Activated CD4-positive, alpha-beta T cell treated with anti-CD3 and anti-CD28 coated beads, Interleukin-10, Interleukin-2, amounts not matched to agents 100 ng/mL and 50 ng/mL, durations not matched to agents 16 hours and 8 hours (primary cell): ENCODE measurements around the gene CBFA2T3.

ENCODE experiments used
- DNase-seq: peaks from one replicate; pipeline ENCODE4 v3.0.0-alpha.2; 2020

The CBFA2T3 gene

GRCh38 chr16:88853325-88853941 lies 123.6 kb downstream of the CBFA2T3 start:
- no peak for DNase-seq

- no peak for DNase-seq
Observed at GRCh38 chr16:88851616-88852015, 125.4 kb downstream of the CBFA2T3 start.

DNA sequence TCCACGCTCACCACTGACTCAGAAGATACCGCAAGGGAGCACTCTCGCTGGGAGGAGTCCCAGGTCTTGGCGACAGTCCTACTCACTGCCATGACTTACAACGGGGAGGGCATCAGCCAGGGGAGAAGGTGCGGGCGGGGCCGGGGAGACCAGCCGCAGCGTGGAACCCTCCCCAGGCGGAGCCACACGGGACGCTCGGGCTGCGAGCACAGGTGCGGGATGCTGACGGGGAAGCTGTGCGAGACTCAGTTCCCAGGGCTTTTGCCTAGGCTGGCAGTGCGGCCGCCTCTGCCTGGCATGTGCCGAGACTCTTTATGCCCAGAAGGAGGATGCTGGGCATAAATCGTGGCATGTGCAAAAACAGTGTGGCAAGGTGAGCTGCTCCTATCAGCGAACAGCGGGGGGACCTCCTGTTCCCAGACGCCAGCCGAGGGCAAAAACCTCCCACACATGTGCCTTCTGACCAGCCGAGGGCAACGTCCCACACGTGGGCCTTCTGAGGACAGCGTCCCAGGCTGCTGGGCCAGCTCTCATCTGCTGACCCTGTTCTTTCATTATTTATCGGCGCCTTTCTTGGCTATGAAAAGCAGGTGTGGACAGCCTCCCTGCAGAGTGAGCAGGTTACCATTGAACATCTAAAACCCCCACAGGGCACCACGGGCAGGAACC lies 126.3 kb downstream of the CBFA2T3 start:
- DNase-seq: no peak

DNA sequence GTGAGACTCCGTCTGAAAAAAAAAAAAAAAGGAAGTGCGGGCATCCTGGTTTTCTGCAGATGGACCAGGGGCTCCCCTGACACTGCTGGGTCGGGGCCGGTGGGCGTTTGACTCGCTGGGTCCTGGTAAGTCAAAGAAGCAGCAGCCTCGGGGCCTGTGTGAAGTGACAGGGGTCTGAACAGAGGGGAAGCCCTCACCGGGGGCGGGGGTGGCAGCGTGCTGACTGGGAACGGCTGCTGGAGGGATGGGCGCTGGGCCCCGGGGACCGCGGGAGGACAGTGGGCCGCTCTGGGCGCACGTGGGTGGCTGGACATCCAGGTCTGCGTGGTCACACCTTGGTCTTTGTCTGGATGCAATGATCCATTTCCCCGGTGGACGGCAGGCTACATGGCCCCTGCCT lies 128.4 kb downstream of the CBFA2T3 start:
- DNase-seq: no peak

GRCh38 chr16:88847654-88848053 lies 129.4 kb downstream of the CBFA2T3 start:
- DNase-seq: no peak

GRCh38 chr16:88846088-88846487 lies 130.9 kb downstream of the CBFA2T3 start:
- DNase-seq: no peak

- DNase-seq: no peak
Observed at GRCh38 chr16:88844419-88845036, 132.5 kb downstream of the CBFA2T3 start.

DNA sequence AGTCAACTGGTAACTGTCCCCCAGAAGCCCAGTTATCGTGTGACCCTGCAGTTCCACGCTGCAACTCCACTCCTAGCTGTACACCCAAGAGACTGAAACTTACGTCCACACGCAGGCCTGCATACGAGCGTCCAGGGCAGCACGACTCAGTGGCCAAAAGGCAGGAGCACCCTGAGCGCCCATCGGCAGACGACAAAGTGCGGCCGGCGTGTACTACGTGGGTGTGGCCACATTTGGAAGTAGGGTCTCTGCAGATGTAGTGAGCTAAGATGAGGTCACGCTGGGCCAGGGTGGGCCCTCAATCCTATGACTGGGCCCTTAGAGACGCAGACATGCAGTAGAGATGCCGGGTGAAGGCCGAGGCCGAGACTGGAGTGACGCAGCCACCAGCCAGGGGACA lies 133.8 kb downstream of the CBFA2T3 start:
- DNase-seq: no peak

DNA sequence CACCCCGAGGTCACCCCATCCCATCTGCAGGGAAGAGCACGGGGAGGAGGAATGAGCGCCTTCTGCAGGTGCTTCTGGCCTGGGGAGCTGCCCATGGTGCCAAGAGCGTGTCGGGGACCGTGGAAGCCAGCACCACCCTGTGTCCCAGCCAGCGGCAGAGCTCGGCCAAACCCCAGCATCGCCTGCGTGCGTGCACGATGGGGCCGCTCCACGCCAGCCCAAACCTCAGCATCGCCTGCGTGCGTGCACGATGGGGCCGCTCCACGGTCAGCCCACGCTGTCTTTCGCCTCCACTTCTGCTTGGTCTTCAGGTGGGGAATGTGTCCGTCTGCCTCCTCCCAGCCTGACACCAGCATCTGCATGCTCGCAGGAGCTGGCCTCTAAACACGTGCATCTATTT lies 134.2 kb downstream of the CBFA2T3 start:
- DNase-seq: no peak

DNA sequence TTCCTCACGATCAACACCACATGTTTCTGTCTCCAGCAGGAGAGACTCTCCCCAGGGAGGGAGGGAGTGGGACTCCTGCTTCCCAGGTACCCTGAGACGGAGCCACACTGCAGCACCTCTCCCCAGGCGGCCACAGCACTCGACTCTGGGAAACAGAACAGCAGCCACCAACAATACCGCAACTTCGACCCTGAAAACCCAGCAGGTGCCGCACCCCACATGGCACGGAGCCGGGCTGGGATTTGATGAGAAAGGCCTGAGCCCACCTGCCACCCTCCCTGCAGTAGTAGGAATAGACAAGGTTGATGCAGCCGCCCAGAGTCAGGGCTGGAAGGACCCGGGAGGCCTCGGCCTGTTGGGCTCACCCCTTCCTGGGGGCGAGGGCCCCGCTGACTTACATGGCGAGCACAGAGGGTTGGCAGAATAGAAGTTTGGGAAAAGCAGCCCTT lies 134.7 kb downstream of the CBFA2T3 start:
- no peak for DNase-seq

GRCh38 chr16:88841521-88842307 lies 135.3 kb downstream of the CBFA2T3 start:
- no peak for DNase-seq

DNA sequence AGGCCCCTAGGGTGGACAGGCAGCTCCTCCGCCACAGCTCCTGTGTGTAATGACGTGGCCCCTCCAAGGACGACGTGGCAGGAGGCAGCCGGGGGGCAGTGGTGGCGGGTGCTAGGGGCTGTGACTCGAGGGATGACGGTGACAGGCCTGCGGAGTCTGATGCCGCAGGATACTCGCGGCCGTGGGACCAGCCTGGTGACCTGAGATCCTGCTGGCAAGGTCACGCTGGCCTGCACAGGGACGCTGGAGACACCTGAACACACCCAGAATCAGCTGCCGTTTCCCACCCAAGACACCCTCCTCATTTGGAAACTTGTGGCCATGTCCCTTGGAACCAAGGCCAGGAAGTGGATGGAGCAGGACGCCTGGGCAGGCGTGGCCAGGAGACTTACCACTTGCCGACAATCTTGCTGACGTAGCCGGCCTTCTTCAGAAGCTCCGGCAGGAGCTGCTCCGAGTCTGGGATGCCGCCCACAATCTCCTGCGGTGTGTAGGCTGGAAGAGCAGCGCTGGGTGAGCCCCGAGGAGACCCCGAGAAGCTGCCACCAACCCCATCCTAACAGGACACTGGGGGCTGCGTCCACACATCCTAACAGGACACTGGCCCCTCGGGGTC lies 136.3 kb downstream of the CBFA2T3 start:
- no peak for DNase-seq

DNA sequence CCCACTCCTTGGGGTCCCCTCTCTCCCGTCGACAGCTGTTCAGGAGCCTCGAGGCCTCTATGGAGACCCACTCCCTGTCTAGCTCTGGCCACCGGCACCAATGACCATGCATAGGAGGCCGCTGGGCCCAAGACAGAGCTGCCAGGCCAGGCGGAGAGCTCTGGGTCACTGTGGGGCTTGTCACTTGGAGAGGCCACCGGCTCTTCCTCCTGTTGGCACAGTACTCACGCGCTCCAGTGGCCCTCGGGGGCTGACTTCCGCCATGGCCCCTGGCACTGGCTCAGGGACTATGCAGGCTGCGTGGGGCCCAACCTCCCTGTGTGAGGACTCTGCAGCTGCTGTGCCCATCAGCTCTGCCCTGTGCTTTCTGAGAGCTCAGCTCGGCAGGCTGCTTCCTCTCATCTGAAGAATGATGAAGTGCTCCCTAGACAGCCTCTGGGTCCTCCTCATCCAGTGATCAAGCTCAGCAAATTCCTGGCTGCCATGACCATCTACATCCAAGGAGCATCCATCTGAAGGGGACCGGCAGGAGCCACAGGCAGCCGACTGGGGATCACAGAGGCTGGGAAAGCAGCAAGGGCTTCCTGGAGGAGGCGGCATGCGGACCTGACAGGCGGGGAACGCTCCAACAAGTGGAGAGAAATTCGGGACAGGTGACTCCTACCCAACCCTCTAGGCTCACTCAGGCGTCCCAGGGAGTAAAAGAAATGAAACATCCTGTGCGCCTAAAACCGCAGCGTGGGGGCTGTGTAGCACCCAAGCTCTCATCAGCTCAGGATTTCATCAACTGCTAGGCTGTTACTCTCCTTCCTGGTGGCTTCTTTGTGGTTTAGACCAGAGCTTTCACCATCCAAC lies 137.0 kb downstream of the CBFA2T3 start:
- no peak for DNase-seq

DNA sequence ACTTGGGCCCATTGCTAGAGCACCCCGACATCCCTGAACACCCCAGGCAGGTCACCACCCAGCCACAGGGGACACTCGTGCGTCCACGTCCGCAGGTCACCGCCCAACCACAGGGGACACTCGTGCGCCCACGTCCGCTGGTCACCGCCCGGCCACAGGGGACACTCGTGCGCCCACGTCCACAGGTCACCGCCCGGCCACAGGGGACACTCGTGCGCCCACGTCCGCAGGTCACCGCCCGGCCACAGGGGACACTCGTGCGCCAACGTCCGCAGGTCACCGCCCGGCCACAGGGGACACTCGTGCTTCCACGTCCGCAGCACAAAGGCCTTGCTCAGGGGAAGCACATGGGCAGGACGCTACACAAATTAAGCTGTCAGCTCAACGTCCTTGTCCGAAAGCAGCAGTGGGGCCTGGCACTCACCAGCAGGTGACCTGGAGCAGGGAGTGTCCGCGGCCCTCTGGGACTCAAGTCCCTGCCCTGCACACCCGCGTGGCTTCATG lies 137.9 kb downstream of the CBFA2T3 start:
- DNase-seq: no peak

- no peak for DNase-seq
Observed at GRCh38 chr16:88838566-88838965, 138.4 kb downstream of the CBFA2T3 start.

DNA sequence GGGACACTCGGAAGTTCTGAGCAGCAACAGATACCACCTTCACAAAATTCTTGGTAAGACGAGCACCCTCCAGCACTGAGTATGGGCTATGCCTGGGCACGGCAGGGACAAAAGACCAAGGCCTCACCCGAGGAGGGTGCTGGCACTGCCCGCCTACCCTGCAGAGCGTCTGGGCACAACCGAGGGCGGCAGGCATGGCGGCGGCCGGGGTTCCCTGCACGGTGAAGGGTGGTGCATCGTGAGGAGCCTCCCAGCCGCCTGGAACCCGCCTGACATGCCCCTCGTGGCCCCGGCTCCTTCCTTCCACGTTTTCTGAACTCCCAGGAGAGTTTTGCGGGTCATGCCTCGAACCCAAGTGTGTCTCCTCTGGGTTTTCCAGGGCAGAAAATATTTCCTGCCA lies 139.2 kb downstream of the CBFA2T3 start:
- no peak for DNase-seq

- no peak for DNase-seq
Observed at GRCh38 chr16:88836791-88837190, 140.2 kb downstream of the CBFA2T3 start.

GRCh38 chr16:88835818-88836217 lies 141.2 kb downstream of the CBFA2T3 start:
- no peak for DNase-seq

DNA sequence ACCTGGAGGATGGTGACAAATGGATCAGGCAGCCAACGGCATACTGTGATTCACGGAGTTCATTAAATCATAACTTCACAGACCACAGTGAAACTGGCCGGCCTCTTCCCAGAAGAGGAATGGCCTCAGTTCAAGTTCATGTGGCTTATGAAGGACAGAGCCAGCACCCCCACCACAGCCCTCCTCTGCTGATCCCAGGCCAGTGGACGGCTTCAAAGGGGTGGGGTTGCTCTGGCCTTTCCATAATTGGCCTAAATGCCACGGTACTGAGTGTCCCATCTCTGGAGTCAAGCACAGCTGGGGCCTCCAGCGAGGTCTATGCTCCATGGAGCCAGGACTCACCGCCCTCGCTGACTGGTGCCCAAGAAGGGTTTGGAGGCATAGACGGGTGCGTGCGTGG lies 141.6 kb downstream of the CBFA2T3 start:
- DNase-seq: no peak

GRCh38 chr16:88834670-88835069 lies 142.3 kb downstream of the CBFA2T3 start:
- DNase-seq: no peak

DNA sequence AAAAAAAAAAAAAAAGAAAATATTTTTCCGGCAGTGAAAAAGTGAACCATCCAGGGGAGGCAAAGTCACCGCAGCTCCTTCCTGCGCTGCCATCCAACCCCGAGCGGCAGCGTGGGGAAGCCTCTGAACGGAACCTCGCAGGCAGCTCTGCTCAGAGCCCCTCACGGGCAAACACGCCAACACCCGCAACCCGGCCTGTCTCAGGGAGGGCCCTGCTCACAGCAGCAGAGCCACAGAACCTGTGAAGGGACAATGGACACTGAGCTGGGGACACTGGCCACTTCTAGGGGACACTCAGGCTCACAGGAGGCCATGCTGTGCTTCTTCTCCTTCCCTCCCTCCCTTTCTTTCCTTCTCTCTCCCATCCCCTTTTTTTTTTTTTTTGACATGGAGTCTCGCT lies 143.9 kb downstream of the CBFA2T3 start:
- DNase-seq: no peak

GRCh38 chr16:88831838-88832237 lies 145.2 kb downstream of the CBFA2T3 start:
- DNase-seq: no peak
